PC-3 (cell line): ENCODE measurements around the gene SLC6A11. TPM values are rescaled to one million over a fixed set of nuclear protein-coding genes. Genes with fewer than 3 reads are reported as not detected.
A peak's percentile ranks its signal among the peaks of the same experiment; 100 is the strongest.

Experiments
- ATAC-seq: fragments of 200-7000 bp; cut with Tn5 transposase; 2 replicates; pipeline ENCODE4 v1.9.1; 2020; ENCODE audit warnings: mild to moderate bottlenecking, moderate library complexity
- BruUV-seq: library from RNA; stranded (reverse); fragments of 400-500 nt; replicated peaks from 2 replicates; lab custom pipeline; 2021; lab: Mats Ljungman, UMichigan
- CTCF ChIA-PET: fragments of 300-600 bp; sonication (Branson Sonifier 250); formaldehyde crosslinking; loops from one replicate; lab custom pipeline; 2022; ENCODE audit warnings: antibody characterized with exemption; lab: Charles Lee
- POLR2A ChIA-PET: fragments of 300-600 bp; sonication (Branson Sonifier 250); formaldehyde crosslinking; loops from one replicate; lab custom pipeline; 2022; ENCODE audit warnings: antibody characterized with exemption; ENCODE audit not compliant: unreplicated experiment; lab: Charles Lee
- DNase-seq: peaks from one replicate; pipeline ENCODE4 v3.0.0-alpha.2; 2015
- H2AFZ ChIP-seq: fragments of 300-600 bp; sonication (generic); 2 replicates; pipeline ENCODE4 v1.6.0; 2016; ENCODE audit warnings: antibody characterized with exemption, low read length
- H3F3A ChIP-seq: fragments of 300-600 bp; sonication (generic); one replicate; pipeline ENCODE4 v1.6.0; 2017; ENCODE audit warnings: antibody characterized with exemption, low read length, control low read depth, mild to moderate bottlenecking; ENCODE audit not compliant: unreplicated experiment
- H3K27ac ChIP-seq: fragments of 300-600 bp; sonication (generic); 2 replicates; pipeline ENCODE4 v1.5.1; 2016; ENCODE audit warnings: mild to moderate bottlenecking, low read length
- H3K27me3 ChIP-seq: fragments of 300-600 bp; sonication (generic); 2 replicates; pipeline ENCODE4 v1.6.1; 2016; ENCODE audit warnings: low read length, mixed read lengths
- H3K36me3 ChIP-seq: fragments of 300-600 bp; sonication (generic); 2 replicates; pipeline ENCODE4 v1.6.1; 2016; ENCODE audit warnings: low read depth, mixed run types, low read length, mixed read lengths
- H3K4me1 ChIP-seq: fragments of 300-600 bp; sonication (generic); 2 replicates; pipeline ENCODE4 v1.5.1; 2016; ENCODE audit warnings: low read length; ENCODE audit not compliant: insufficient read depth
- H3K4me2 ChIP-seq: fragments of 300-600 bp; sonication (generic); 2 replicates; pipeline ENCODE4 v1.6.0; 2016; ENCODE audit warnings: low read length
- H3K4me3 ChIP-seq: fragments of 300-600 bp; sonication (generic); 2 replicates; pipeline ENCODE4 v1.5.1; 2016; ENCODE audit warnings: mild to moderate bottlenecking, low read length, mixed read lengths
- H3K79me2 ChIP-seq: fragments of 300-600 bp; sonication (generic); 2 replicates; pipeline ENCODE4 v1.6.1; 2017; ENCODE audit warnings: low read length, mixed read lengths
- H3K9ac ChIP-seq: fragments of 300-600 bp; sonication (generic); 2 replicates; pipeline ENCODE4 v1.6.0; 2016; ENCODE audit warnings: mild to moderate bottlenecking, low read length
- H3K9me2 ChIP-seq: fragments of 300-600 bp; sonication (generic); replicated peaks from 2 replicates; pipeline ENCODE4 v1.6.1; 2016; ENCODE audit warnings: mixed run types, low read length, mixed read lengths
- H3K9me3 ChIP-seq: fragments of 300-600 bp; sonication (generic); 2 replicates; pipeline ENCODE4 v1.6.1; 2016; ENCODE audit warnings: low read length, mixed read lengths
- H4K20me1 ChIP-seq: fragments of 300-600 bp; sonication (generic); 2 replicates; pipeline ENCODE4 v1.6.1; 2016; ENCODE audit warnings: low read length, mixed read lengths
- CTCF ChIP-seq: fragments of 300-600 bp; sonication (generic); conservative IDR thresholded peaks from 2 replicates; pipeline ENCODE4 v1.5.1; 2017; ENCODE audit warnings: antibody characterized with exemption, low read depth, mild to moderate bottlenecking, low read length
- EZH2 ChIP-seq: fragments of 300-600 bp; sonication (generic); IDR thresholded peaks from one replicate; pipeline ENCODE4 v1.6.1; 2017; ENCODE audit warnings: antibody characterized with exemption, mild to moderate bottlenecking, low read length; ENCODE audit not compliant: unreplicated experiment
- EZH2phosphoT487 ChIP-seq: fragments of 300-600 bp; sonication (generic); IDR thresholded peaks from 2 replicates; pipeline ENCODE4 v1.6.1; 2018; ENCODE audit warnings: mild to moderate bottlenecking, antibody characterized with exemption, low read length, borderline replicate concordance
- intact Hi-C: fragments of 100-400 bp; cut with micrococcal nuclease; formaldehyde crosslinking; loops from 2 replicates; pipeline ENCODE4 v1.9.0; 2023
- total RNA-seq: library from RNA; depleted of rRNA; stranded (reverse); fragments of >200 nt; gene quantifications from 2 replicates; pipeline ENCODE4 v1.2.3, GENCODE V29; 2014

Gene SLC6A11
- total RNA-seq, 1 experiment from 2014 or later, result 34.0 TPM

- H2AFZ ChIP-seq, result no peak overlapping the region
- no peaks in the 10 kb centered on the region for H3K79me2 ChIP-seq
- CTCF ChIA-PET, result interaction anchor here (0.6 kb wide), 1 partner anchor 155 kb away, joined by 4 read pairs; no protein-coding TSS in a partner anchor
- POLR2A ChIA-PET, result interaction anchor here (0.8 kb wide), 1 partner anchor 82 kb away, joined by 3 read pairs; no protein-coding TSS in a partner anchor
- no peak for TF ChIP-seq EZH2phosphoT487
- TF ChIP-seq CTCF, result no peak
- no peak for TF ChIP-seq EZH2
- H3K9me2 ChIP-seq, result no peaks in the 10 kb centered on the region
- peaks cover 17% of the 10 kb centered on the region for H3K4me1 ChIP-seq
- intact Hi-C loops, result no loop called here
- no peak overlapping the region for H3K9ac ChIP-seq
- no peaks in the 10 kb centered on the region for H3K9me3 ChIP-seq
- DNase-seq, result no peak
- no peaks in the 10 kb centered on the region for H3F3A ChIP-seq
- H4K20me1 ChIP-seq, result no peaks in the 10 kb centered on the region
- no peaks in the 10 kb centered on the region for H3K36me3 ChIP-seq
- H3K27me3 ChIP-seq, result no peaks in the 10 kb centered on the region
- H3K4me3 ChIP-seq, result no peak overlapping the region
- no TSS peak for BruUV-seq
- no peak overlapping the region for H3K27ac ChIP-seq
- peak overlapping the region; percentile 53; the same call in 1 of the 2 replicates for H3K4me2 ChIP-seq
- ATAC-seq, result peak; percentile 23
These were observed 110.3 kb downstream of the SLC6A11 start for GRCh38 chr3:10926256-10926810.

DNA sequence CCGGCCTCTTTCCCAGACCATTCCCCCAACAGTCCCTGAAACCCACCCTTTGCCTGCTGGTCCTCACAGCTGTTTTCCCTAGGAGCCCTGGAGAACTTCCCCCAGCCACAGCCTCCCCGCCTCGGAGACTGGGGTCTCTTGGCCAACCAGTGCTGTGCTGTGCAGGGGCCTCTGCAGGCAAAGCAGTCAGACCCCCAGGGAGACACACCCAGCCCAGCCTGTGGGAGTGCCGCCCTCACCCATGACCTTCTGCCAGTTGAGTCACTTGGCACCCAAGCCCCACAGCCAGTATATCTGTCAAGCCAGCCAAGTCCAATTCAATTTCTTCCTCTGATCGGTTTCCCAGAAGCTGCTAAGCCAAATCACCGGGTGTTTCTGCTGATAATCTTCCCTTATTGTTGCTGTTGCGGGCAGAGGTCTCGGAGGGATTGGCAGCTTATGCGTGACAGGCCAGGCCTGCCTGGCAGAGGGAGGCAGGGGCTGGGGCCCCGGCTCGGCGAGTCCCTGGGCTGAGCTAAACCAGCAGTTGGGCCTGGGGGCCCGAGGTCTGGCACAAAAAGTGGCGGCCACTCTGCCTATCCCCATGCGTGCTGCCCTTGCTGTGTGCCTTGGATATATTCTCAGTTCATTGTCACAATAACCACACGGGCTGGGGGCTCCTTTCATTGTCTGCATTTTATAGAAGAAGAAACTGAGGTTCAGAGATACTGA is 110.9 kb downstream of the SLC6A11 start:
- Histone ChIP-seq H3K4me1 (peaks cover 17% of the 10 kb centered on the region), H3K9ac (no peak overlapping the region), H3K4me3 (no peak overlapping the region), H3K9me3 (no peaks in the 10 kb centered on the region), H3K9me2 (no peaks in the 10 kb centered on the region), H3K79me2 (no peaks in the 10 kb centered on the region), H3F3A (no peaks in the 10 kb centered on the region), H2AFZ (no peak overlapping the region), H3K36me3 (no peaks in the 10 kb centered on the region), H3K27me3 (no peaks in the 10 kb centered on the region), H3K27ac (peak overlapping the region; percentile 44), H4K20me1 (no peaks in the 10 kb centered on the region), H3K4me2 (peak overlapping the region; percentile 53; the same call in 1 of the 2 replicates)
- no peak for TF ChIP-seq EZH2phosphoT487
- ATAC-seq (peak; percentile 77), DNase-seq (peak; percentile 58)
- ChIA-PET POLR2A (interaction anchor here (0.8 kb wide), 1 partner anchor 82 kb away, joined by 3 read pairs; no protein-coding TSS in a partner anchor), CTCF (interaction anchor here (0.6 to 1.0 kb wide), 2 partner anchors 27 to 156 kb away, joined by 3 to 4 read pairs; no protein-coding TSS in a partner anchor)
- intact Hi-C loops, result no loop called here
- BruUV-seq, result no TSS peak

- H2AFZ ChIP-seq, result no peak overlapping the region
- TF ChIP-seq CTCF, result no peak
- no peak for TF ChIP-seq EZH2
- no peak for TF ChIP-seq EZH2phosphoT487
- no peaks in the 10 kb centered on the region for H3K79me2 ChIP-seq
- peaks cover 17% of the 10 kb centered on the region for H3K4me1 ChIP-seq
- H3K4me3 ChIP-seq, result no peak overlapping the region
- H3K9me2 ChIP-seq, result no peaks in the 10 kb centered on the region
- peak; percentile 30 for DNase-seq
- H3K27me3 ChIP-seq, result no peaks in the 10 kb centered on the region
- no peaks in the 10 kb centered on the region for H3K36me3 ChIP-seq
- peak overlapping the region; percentile 44; the same call in 1 of the 2 replicates for H3K27ac ChIP-seq
- ATAC-seq, result peak; percentile 48
- ChIA-PET POLR2A (no interaction called here), CTCF (interaction anchor here (1.0 kb wide), 1 partner anchor 27 kb away, joined by 3 read pairs; no protein-coding TSS in a partner anchor)
- H4K20me1 ChIP-seq, result no peaks in the 10 kb centered on the region
- BruUV-seq, result no TSS peak
- H3K9ac ChIP-seq, result no peak overlapping the region
- H3K9me3 ChIP-seq, result no peaks in the 10 kb centered on the region
- peak overlapping the region; percentile 53; the same call in 1 of the 2 replicates for H3K4me2 ChIP-seq
- intact Hi-C loops, result no loop called here
- H3F3A ChIP-seq, result no peaks in the 10 kb centered on the region
These were observed 111.5 kb downstream of the SLC6A11 start for GRCh38 chr3:10927551-10927950.
